ENCODE measurements around the gene GUCD1. TPM values are rescaled to one million over a fixed set of nuclear protein-coding genes. Genes with fewer than 3 reads are reported as not detected.

The GUCD1 gene
- total and polyA plus RNA-seq, 8 donors = 81.7 to 188 (median 89.9) TPM

DNA sequence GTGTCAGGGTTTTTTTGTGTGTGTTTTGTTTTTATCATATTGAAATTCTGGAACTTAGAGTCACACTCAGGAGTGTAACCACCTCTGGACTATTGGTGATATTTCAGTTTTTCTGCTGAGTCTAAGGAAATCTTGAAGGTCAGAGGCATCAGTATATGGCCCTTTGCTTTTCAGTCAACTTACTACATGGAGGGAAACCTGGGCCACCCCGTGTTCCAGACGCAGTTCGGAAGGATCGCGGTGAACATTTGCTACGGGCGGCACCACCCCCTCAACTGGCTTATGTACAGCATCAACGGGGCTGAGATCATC lies 40.0 kb downstream of the GUCD1 start:
- H3K4me1 ChIP-seq = peaks cover 18 to 67% of the 10 kb centered on the region in 2 donors
- no peaks in the 10 kb centered on the region for H3K27me3 ChIP-seq
- no peak for DNase-seq
- no peak overlapping the region for H3K27ac ChIP-seq
- H3K36me3 ChIP-seq = no peaks in the 10 kb centered on the region
- no peaks in the 10 kb centered on the region for H3K9me3 ChIP-seq
- intact Hi-C loops (cut with DNase I) = no loop called here
- no peak overlapping the region for H3K4me3 ChIP-seq
- TF ChIP-seq, protein P1, sequence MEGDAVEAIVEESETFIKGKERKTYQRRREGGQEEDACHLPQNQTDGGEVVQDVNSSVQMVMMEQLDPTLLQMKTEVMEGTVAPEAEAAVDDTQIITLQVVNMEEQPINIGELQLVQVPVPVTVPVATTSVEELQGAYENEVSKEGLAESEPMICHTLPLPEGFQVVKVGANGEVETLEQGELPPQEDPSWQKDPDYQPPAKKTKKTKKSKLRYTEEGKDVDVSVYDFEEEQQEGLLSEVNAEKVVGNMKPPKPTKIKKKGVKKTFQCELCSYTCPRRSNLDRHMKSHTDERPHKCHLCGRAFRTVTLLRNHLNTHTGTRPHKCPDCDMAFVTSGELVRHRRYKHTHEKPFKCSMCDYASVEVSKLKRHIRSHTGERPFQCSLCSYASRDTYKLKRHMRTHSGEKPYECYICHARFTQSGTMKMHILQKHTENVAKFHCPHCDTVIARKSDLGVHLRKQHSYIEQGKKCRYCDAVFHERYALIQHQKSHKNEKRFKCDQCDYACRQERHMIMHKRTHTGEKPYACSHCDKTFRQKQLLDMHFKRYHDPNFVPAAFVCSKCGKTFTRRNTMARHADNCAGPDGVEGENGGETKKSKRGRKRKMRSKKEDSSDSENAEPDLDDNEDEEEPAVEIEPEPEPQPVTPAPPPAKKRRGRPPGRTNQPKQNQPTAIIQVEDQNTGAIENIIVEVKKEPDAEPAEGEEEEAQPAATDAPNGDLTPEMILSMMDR (IDR thresholded peaks at IDR 0.05) = no peak
- ATAC-seq = no peak

DNA sequence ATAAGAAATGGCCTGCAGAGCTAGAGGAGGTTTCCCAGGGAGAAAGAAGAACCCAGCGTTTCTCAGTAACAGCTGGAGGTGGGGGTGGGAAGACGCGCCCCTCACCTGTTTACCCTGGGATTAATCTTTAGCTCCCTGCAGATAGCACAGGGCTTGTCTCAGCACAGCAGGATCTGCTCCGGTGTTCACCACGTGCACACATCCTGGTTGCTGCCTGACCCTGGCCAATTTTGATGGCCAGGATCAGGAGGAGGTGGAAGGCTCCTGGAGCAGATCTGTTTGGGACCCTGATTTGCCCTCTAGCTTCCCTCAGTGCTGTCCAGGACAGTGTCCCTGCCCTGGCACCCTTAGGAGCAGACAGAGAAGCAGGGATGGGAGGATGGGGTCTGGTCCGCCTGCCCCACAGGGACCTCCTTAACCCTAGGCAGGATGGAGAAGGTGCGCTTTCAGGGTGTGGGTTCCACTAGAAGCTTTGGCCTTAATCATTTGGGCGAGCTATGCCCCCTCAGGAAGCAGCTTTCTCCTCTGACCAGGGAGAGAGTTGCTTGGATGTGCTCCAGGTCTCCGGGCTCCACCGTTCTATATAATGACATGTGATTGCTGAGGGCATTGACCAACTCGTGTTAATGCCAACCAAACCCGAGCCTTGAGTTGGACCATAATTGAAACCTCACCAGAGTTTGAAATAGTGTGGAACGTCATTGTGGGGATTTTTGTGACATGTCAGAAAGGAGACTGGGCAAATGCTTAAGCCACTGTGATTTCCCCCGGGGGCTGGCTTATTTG lies 40.5 kb downstream of the GUCD1 start:
- DNase-seq = no peak
- TF ChIP-seq, protein P1 (IDR thresholded peaks at IDR 0.05) = no peak
- Histone ChIP-seq H3K27ac (no peak overlapping the region), H3K9me3 (no peaks in the 10 kb centered on the region), H3K27me3 (no peaks in the 10 kb centered on the region), H3K36me3 (no peaks in the 10 kb centered on the region), H3K4me1 (peaks cover 18 to 67% of the 10 kb centered on the region in 2 donors), H3K4me3 (no peak overlapping the region)
- ATAC-seq = no peak
- intact Hi-C loops (cut with DNase I) = no loop called here

DNA sequence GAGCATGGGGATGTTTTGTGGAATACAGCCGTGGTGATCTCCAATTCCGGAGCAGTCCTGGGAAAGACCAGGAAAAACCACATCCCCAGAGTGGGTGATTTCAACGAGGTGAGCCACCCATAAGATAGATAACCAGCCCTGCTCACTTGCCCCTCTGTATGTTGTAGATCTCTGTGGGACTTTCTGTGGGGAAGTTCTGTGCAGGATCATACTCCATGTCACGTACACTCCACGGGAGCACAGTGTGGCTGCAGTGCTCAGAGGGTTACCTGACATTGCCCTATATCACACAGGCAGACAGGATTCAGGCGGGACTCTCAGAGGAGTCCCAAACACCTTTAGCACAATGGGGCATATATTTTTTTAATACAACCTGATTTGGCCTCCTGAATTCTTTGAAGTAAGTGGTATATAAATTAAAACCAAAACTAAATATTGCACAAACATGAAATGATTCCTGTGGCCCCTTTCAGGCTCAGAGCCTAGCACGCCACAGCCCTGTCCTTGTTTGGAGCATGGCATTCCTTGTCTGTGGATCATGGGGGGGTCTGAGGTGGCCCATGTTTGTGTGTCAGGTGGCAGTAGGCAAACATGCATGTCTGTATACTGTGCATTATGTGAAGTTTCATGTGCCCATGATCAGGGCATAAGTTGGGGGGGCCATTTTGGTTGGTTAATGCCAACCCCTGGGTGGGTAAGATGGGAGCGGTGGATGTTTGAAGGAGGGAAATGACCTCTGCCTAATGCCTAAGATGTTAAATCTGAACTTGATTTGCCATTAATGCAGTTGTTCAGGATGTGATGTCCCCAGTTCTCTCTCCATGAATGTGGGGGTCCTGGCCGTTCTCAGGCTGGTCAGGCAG lies 41.3 kb downstream of the GUCD1 start:
- no peak overlapping the region for H3K4me3 ChIP-seq
- DNase-seq = no peak
- no peaks in the 10 kb centered on the region for H3K9me3 ChIP-seq
- TF ChIP-seq, protein P1 (IDR thresholded peaks at IDR 0.05) = no peak
- no peaks in the 10 kb centered on the region for H3K36me3 ChIP-seq
- peaks cover 18 to 63% of the 10 kb centered on the region in 2 donors for H3K4me1 ChIP-seq
- no peak for ATAC-seq
- intact Hi-C loops (cut with DNase I) = no loop called here
- H3K27ac ChIP-seq = no peak overlapping the region
- no peaks in the 10 kb centered on the region for H3K27me3 ChIP-seq

DNA sequence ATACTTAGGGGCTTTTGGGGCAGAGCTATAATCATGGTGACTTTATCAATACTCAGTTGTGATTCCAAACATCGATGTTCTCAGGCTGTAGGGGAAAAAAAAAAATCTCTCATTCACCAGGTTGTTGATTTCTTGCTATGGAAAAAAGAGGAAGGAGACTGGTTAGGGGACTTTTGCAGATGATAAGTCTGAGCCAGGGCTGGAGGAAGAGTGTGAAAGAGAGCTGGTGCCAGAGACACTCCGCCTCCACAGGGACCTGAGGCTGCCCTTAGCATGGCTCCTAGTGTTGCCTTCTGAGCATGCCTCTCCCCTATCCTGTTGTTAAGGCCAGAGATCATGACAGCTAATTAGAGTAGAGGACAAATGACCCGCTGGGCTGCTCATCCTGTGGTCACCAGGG lies 42.9 kb downstream of the GUCD1 start:
- H3K27ac ChIP-seq = peak overlapping the region in 1 of 2 donors; percentile 81
- no peak overlapping the region for H3K4me3 ChIP-seq
- H3K9me3 ChIP-seq = no peaks in the 10 kb centered on the region
- no peaks in the 10 kb centered on the region for H3K27me3 ChIP-seq
- intact Hi-C loops (cut with DNase I) = no loop called here
- H3K4me1 ChIP-seq = peaks cover 24 to 72% of the 10 kb centered on the region in 2 donors
- ATAC-seq (peak; percentile 18), DNase-seq (no peak)
- H3K36me3 ChIP-seq = no peaks in the 10 kb centered on the region
- TF ChIP-seq, protein P1 (IDR thresholded peaks at IDR 0.05) = no peak
